DMS 273 (cell line): ENCODE results near the gene ZNF575.
A peak's percentile ranks its signal among the peaks of the same experiment; 100 is the strongest.

Experiments
- DNase-seq: peaks from one replicate; lab custom pipeline; 2025; ENCODE audit not compliant: unreplicated experiment; lab: John Stamatoyannopoulos, UW

The ZNF575 gene

DNA sequence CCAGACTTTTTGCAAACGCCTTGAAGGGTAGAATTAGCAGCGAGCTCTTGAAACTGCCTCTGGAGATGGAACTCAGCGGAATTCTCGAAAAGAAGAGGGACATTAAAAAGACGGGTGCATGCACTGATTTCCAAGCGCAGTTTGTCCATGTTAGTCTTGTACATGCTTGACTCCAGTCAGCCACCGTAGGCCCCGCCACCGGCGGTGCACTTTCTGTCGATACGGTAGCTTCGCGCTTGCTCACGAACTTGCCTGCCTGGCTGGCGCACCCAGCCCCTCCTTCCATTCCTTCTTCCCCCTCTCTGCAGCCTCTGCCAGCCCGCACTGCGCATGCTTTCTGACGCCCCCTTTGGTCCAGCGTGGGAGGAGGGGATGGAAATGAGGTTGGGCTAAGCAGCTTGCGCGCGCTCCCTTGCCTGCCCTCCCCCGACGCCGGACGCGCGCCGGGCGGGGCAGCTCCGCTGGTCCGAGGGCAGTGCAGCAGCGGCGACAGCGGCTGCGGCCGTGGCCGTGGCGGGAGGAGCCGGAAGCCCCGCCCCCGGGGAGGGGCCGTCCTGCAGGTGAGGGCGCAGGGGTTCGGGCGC lies at the start of gene ZNF575:
Gene ZNF575, plus strand, starts transcription at position 227 of the 584 bp plus-strand sequence. CDS start 1,235 bp downstream, outside the sequence.
- DNase-seq, result peak; percentile 92

- DNase-seq, result no peak
These were observed 49.7 kb upstream of the ZNF575 start for GRCh38 chr19:43483281-43483680.

GRCh38 chr19:43485951-43486350 lies 47.0 kb upstream of the ZNF575 start:
- DNase-seq, result no peak

- DNase-seq, result no peak
These were observed 46.6 kb upstream of the ZNF575 start for GRCh38 chr19:43486412-43486811.

DNA sequence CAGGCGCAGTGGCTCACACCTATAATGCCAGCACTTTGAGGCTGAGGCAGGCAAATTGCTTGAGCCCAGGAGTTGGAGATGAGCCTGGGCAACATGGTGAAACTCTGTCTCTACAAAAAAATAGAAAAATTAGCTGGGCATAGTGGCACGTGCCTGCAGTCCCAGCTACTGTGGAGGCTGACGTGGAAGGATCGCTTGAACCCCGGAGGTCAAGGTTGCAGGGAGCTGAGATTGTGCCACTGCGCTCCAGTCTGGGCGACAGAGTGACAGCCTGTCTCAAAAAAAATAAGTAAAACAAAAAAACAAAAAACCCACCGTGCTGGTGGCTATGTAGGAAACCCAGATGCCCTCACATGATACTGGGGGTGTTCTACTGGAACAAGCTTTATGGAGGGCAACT lies 44.8 kb upstream of the ZNF575 start:
- no peak for DNase-seq

DNA sequence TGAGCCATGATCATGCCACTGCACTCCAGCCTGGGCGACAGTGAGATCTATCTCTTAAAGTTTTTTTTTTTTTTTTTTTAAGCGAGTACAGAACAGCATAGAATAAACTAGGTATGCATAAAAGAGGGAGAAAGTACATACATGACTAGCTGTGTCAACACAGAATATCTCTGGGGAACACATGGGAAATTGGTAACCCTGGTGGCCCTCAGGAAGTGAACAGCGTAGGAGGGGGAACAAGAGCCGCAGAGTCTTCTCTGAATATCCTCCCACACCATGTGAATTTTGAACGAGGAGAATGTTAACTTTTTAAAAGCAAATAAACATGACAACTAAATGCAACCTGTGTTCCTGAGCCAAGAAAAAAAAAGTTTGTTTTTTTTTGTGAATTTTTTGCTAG lies 43.7 kb upstream of the ZNF575 start:
- no peak for DNase-seq

GRCh38 chr19:43489979-43490599 lies 42.9 kb upstream of the ZNF575 start:
- DNase-seq, result no peak

GRCh38 chr19:43490759-43491158 lies 42.2 kb upstream of the ZNF575 start:
- no peak for DNase-seq

- DNase-seq, result no peak
These were observed 37.9 kb upstream of the ZNF575 start for GRCh38 chr19:43495082-43495481.

GRCh38 chr19:43496960-43497359 lies 36.0 kb upstream of the ZNF575 start:
- no peak for DNase-seq

DNA sequence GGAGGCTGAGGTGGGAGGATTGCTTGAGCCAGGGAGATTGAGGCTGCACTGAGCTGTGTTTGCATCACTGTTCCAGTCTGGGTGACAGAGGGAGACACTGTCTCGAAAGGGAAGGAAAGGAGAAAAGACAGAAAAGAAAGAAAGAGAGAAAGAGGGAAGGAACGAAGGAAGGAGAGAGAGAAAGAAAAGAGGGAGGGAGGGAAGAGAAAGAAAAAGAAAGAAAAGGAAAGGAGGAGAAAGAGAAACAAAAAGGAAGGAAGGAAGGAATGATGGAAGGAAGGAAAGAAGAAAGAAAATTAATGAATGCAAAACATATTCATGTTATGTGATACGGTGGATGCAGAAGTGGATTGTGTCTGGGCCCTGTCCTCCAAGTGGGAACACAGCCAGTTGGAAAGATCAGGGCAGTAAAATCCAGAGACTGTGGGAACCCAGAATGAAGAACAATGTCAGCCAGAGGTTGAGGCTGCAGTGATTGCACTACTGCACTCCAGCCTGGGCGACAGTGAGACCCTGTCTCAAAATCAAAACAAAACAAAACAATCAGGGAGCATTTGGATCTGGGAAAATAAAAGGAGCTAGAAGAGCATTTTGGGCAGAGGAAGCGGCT lies 34.6 kb upstream of the ZNF575 start:
- no peak for DNase-seq

DNA sequence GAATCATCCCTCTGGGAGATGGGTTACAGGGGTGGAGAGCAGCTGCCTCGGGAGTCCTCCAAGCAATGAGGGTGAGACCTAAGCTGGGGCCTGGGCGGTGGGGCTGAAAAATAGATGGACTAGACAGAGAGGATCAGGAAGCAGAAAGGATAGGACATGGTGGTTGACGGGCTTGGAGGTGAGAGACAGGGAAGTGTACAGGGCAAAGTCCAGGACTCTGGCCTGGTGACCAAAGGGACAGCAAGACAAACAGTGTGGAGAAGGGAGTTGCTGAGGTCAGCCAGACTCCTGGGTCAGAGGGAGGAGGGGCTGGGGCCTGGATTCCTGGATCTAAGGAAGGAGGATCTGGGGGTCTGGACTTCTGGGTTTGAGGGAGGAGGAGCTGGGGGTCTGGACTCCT lies 33.9 kb upstream of the ZNF575 start:
- DNase-seq, result no peak

GRCh38 chr19:43501661-43502418 lies 31.1 kb upstream of the ZNF575 start:
- DNase-seq, result no peak

- no peak for DNase-seq
These were observed 30.5 kb upstream of the ZNF575 start for GRCh38 chr19:43502419-43502976.

DNA sequence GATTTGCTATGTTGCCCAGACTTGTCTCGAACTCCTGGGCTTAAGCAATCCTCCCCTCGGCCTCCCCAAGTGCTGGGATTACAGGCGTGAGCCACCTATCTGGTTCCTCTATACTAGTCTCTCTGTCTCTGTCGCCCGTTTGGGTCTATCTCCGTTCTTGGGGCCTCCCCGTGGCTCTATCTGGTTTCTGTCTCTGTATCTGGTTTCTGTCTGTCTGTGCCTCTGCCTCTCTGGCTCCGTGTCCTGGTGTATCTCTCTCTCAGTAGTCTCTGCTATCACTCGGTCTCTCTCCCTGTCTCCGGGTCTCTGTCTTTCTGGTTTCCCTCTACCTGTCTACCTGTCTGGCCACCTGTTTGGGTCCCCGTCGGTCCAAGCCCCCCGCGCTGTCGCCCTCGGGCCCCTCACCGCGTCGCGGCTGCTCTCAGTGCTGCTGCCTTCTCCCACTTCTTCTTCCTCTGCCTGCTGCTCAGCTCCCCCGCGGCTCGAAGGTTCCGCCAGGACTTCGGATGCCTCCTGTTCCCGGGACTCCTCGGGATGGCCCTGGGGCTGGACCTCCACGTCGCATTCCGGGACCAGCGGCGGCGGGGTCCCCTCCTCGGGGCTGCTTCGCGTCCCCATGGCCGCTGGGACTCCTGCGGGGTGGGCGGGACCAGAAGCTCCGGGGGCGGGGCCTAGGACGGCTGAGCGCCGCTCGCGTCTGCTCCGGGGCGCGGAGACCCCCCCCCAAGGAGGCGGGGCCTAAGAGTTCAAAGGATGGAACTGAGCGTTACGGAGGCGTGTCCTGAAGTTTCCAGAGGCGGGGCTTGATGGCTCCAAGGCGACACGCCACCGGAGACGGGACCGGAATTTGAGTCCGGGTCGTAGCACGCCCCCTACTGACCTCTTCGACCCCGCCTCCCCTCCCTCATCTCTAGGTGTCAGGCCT lies 29.2 kb upstream of the ZNF575 start:
- peak; percentile 96 for DNase-seq

DNA sequence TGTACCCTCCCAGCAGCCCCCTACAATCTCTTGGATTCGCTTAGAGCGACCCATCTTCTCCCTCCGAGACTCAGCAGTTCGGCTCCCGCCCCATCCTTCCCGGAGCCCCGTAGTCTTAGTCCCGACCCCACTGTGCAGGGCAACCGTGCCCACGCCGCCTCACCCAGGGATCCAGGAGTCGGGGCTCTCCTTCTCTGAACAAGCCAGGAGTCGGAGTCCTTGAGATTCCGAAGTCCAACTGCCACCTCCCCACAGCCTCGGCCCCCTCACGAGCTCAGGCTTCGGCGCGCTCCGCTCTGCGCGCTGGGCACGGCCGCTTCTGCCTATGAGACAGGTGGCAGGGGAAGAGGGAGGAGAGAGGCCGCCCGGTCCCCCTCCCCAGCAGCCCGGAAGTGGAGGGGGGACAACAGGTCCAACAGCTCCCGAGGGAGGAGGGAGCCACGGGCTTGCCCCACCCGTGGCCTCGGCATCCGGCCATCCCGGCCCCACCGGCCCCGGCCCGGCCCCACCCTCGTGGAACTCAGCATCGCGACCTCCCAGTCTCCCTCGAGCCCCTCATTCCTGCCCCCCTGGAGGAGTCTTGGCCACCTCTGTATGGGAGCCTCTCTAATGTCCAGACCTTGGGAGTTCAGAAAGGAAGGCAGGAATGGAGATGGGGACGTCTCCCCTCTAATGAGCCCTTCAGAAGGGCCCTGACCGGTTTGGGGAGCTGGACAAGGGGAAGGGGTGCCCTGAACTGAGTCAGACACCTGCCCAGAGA lies 28.4 kb upstream of the ZNF575 start, which contains the start of gene PHLDB3:
Gene PHLDB3, minus strand, starts transcription at position 321 of the 760 bp plus-strand sequence. CDS start 628 bp downstream, outside the sequence.
- peak; percentile 73 for DNase-seq

DNA sequence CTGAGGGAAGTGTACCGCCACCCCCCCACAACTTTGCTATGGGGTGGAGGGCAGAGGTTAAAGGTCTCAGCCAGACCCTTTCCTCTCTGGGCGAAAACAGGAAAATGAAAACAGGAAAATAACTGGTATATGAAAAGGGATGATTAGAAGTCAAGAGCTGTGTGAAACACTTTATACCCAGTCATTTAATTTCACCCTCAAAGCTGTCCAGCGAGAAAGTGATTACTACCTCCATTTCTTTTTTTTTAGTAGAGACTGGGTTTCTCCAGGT lies 27.9 kb upstream of the ZNF575 start:
- no peak for DNase-seq

- DNase-seq, result no peak
These were observed 27.0 kb upstream of the ZNF575 start for GRCh38 chr19:43505941-43506340.

DNA sequence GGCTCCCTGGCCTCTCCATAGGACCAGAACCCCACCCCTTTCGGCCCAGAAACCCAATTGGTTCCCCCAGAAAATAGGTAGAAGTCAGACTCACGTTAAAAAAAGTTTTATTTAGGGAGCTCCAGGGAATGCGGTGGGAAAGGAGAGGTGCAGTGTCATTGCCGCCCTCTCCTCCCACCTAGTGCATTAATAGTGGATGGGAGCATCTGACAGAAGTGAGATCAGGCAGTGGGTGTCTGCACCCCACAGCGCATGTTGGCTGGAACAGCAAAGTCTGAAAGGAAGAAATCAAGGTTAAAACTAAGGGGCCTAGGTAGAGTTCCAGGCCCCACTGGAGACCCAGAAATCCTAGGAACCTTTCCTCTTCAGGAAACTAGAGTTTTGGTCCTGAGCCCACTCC lies 26.4 kb upstream of the ZNF575 start:
- no peak for DNase-seq

DNA sequence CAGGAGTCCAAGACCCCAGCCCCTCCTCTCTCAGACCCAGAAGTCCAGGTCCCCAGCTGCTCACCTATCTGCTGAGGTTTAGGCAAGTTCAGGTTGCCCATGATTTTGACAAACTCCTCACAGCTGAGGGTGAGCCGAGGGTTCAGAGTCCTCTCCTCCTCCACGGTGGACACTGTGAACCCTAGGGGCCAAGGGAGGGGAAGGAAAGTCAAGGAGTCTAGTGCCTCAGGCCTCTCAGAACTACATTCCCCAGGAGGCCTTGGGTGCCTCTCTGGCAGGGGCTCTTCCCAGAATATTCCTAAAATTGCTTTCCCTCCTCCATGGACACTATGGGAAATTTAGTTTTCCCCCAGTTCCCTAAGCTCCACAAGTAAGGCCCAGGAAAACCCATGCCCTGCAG lies 25.1 kb upstream of the ZNF575 start:
- DNase-seq, result no peak
